Kidney (tissue), 14 donors: ENCODE measurements around the gene REEP3. TPM values are rescaled to one million over a fixed set of nuclear protein-coding genes. Genes with fewer than 3 reads are reported as not detected.

ENCODE experiments used
- DNase-seq, 5 donors: peaks; one replicate each; pipeline ENCODE4 v3.0.0-alpha.2; 2013 to 2020
- FAIRE-seq: peaks from 2 replicates; lab custom pipeline; 2012; peaks lifted over from hg19 to GRCh38; lab: Jason Lieb, UNC
- H3K27ac ChIP-seq, 2 donors: one replicate each; pipeline ENCODE4 v1.7.0; 2013; ENCODE audit warnings: low read depth in 2 of 2, low read length in 2 of 2, inconsistent platforms in 1 of 2
- H3K27me3 ChIP-seq: one replicate; pipeline ENCODE4 v1.7.1; 2013; ENCODE audit warnings: low read length, inconsistent platforms; ENCODE audit not compliant: control insufficient read depth, insufficient read depth
- H3K36me3 ChIP-seq, 3 donors: one replicate each; pipeline versions ENCODE4 v1.7.0 to v1.7.1; 2013; ENCODE audit warnings: low read length in 3 of 3, control low read depth in 1 of 3, inconsistent platforms in 1 of 3; ENCODE audit not compliant: insufficient read depth in 3 of 3, control insufficient read depth in 2 of 3
- H3K4me1 ChIP-seq, 3 donors: one replicate each; pipeline versions ENCODE4 v1.7.0 to v1.7.1; 2013; ENCODE audit warnings: low read length in 3 of 3, inconsistent platforms in 1 of 3, low read depth in 1 of 3; ENCODE audit not compliant: control insufficient read depth in 2 of 3, insufficient read depth in 2 of 3
- H3K4me3 ChIP-seq, 3 donors: one replicate each; pipeline versions ENCODE4 v1.7.0 to v1.8.1; 2013; ENCODE audit warnings: low read length in 3 of 3, control low read depth in 1 of 3, inconsistent platforms in 1 of 3
- H3K9ac ChIP-seq, 3 donors: one replicate each; pipeline versions ENCODE4 v1.7.0 to v1.7.1; 2013; ENCODE audit warnings: low read length in 3 of 3, control low read depth in 1 of 3, inconsistent platforms in 1 of 3
- H3K9me3 ChIP-seq, 3 donors: one replicate each; pipeline versions ENCODE4 v1.7.0 to v1.7.1; 2013; ENCODE audit warnings: low read length in 3 of 3, control low read depth in 1 of 3, inconsistent platforms in 1 of 3; ENCODE audit not compliant: control insufficient read depth in 2 of 3, insufficient read depth in 1 of 3
- intact Hi-C: fragments of 100-400 bp; cut with DNase I; formaldehyde crosslinking; loops from one replicate; pipeline ENCODE4 v1.11.1; 2022
- polyA plus RNA-seq: library from polyadenylated mRNA; stranded (reverse); fragments of 350-450 nt; fragmentation: Illumina TruSeq; extraction: RNeasy Lipid Tissue Mini Kit (QIAGEN cat#74804); gene quantifications from one replicate; pipeline ENCODE4 v1.2.3, GENCODE V29; 2014; ENCODE audit warnings: low read depth, low replicate concordance; ENCODE audit not compliant: insufficient read depth
- total RNA-seq: library from RNA; stranded (reverse); fragmentation: NEBNext Ultra II Directional; extraction: Animal tissue kit (Norgen Biotek cat#: 25700); gene quantifications from one replicate; pipeline ENCODE4 v1.2.1, GENCODE V29; 2021
- TF ChIP-seq, protein P1 (sequence below): IDR thresholded peaks from 3 replicates; pipeline ENCODE4 v1.5.1; 2012; ENCODE audit warnings: mild to moderate bottlenecking, moderate library complexity, borderline replicate concordance; ENCODE audit not compliant: insufficient read depth; ENCODE audit errors: extremely low read depth
- donor health status: control.
- donor health status: control.
- donor health status: control.
- donor health status: control.
- donor health status: control.
- donor health status: DM: yes; HTN: yes; CAD: no.
- donor health status: Normal renal cell carcinoma (clear cell type).

The REEP3 gene
- total and polyA plus RNA-seq, 2 donors from 2014 or later = 12.7 to 34.6 TPM

DNA sequence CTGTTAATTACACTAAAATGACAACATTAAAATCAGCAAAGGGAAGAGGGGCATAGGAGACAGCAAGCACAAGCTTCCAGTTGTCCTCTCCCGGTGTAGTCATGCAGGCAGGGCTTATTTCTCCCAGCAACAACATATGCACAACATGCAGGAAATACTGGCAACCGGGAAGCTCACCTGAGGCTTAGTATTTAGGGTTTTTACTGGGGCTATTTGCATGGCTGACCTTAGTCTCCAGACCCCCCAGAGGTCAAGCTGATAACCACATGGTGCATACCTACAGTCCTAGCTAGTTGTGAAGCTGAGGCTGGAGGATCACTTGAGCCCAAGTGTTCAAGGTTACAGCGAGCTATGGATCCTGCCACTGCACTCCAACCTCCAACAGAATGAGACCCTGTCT lies 42.6 kb upstream of the REEP3 start:
- Histone ChIP-seq H3K9ac (no peak overlapping the region), H3K4me1 (no peaks in the 10 kb centered on the region), H3K27ac (no peak overlapping the region), H3K36me3 (no peaks in the 10 kb centered on the region), H3K4me3 (no peak overlapping the region), H3K27me3 (no peaks in the 10 kb centered on the region), H3K9me3 (no peaks in the 10 kb centered on the region)
- DNase-seq (no peak), FAIRE-seq (no peak)
- TF ChIP-seq, protein P1, sequence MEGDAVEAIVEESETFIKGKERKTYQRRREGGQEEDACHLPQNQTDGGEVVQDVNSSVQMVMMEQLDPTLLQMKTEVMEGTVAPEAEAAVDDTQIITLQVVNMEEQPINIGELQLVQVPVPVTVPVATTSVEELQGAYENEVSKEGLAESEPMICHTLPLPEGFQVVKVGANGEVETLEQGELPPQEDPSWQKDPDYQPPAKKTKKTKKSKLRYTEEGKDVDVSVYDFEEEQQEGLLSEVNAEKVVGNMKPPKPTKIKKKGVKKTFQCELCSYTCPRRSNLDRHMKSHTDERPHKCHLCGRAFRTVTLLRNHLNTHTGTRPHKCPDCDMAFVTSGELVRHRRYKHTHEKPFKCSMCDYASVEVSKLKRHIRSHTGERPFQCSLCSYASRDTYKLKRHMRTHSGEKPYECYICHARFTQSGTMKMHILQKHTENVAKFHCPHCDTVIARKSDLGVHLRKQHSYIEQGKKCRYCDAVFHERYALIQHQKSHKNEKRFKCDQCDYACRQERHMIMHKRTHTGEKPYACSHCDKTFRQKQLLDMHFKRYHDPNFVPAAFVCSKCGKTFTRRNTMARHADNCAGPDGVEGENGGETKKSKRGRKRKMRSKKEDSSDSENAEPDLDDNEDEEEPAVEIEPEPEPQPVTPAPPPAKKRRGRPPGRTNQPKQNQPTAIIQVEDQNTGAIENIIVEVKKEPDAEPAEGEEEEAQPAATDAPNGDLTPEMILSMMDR = no peak
- intact Hi-C loops = no loop called here

DNA sequence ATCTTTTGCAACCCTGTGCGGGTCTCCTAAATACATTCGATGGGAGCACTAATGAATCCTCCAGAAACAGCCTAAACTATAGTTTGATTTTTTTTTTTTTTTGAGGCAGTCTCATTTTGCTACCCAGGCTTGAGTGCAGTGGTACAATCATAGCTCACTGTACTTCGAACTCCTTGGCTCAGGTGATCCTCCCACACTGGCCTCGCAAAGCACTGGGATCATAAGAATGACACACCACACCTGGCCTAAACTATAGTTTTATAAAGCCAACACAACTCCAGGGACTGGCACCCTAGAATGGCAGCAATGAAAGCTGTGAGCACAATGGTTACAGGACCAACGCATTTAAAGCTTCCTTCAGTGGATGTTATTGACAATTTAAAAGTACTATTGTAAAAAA lies 41.0 kb upstream of the REEP3 start:
- DNase-seq (no peak), FAIRE-seq (no peak)
- no peak overlapping the region for H3K9ac ChIP-seq
- intact Hi-C loops = no loop called here
- H3K27ac ChIP-seq = no peak overlapping the region
- H3K9me3 ChIP-seq = no peaks in the 10 kb centered on the region
- TF ChIP-seq, protein P1 = no peak
- no peak overlapping the region for H3K4me3 ChIP-seq
- H3K36me3 ChIP-seq = no peaks in the 10 kb centered on the region
- H3K27me3 ChIP-seq = no peaks in the 10 kb centered on the region
- H3K4me1 ChIP-seq = no peaks in the 10 kb centered on the region

DNA sequence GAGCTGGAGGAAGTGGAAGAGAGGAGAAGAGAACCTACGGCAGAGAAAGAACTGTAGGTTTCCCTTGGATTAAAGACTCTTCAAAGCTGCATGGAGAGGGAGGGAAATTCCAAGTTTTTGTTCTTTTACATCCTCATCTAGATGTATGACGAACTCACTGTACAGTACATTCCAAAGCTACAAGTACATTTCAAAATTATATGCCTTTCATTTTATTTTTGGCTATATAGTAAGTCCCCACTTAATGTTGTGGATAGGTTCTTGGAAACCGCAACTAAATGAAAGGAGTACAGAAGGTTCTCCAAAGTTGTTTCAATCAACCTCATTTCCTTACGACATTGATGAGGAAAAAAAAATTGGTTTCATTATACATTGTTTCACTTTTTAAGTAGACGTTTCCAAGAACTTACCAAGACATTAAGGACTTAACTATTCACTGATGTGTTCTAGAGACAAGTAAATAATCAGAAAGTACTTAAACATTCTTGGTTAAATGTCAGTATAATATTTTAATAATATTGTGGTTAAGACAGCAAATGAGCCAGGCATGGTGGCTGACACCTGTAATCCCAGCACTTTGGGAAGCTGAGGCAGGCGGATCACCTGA lies 39.3 kb upstream of the REEP3 start:
- Histone ChIP-seq H3K9me3 (no peaks in the 10 kb centered on the region), H3K27me3 (no peaks in the 10 kb centered on the region), H3K27ac (no peak overlapping the region), H3K4me3 (no peak overlapping the region), H3K36me3 (no peaks in the 10 kb centered on the region), H3K9ac (no peak overlapping the region), H3K4me1 (peaks cover 0 to 5% (median 2%) of the 10 kb centered on the region in 3 donors)
- DNase-seq (no peak), FAIRE-seq (no peak)
- intact Hi-C loops = no loop called here
- TF ChIP-seq, protein P1 = no peak

DNA sequence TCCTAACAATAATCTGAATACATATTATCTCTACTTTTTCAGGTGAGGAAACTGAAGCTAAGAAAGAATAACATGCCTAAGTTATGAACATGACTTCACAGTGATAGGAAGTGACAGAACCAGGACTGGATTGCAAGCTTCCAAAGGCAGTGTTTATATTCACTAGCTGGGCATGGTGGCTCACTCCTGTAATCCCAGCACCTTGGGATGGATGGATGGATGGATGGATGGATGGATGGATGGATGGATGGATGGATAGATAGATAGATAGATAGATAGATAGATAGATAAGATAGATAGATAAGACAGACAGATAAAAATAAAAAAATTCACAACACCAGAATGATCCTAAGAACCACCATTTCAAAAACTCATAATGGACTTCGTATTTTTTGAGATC lies 37.2 kb upstream of the REEP3 start:
- Histone ChIP-seq H3K27me3 (no peaks in the 10 kb centered on the region), H3K27ac (no peak overlapping the region), H3K9me3 (no peaks in the 10 kb centered on the region), H3K36me3 (no peaks in the 10 kb centered on the region), H3K4me1 (peaks cover 0 to 5% (median 2%) of the 10 kb centered on the region in 3 donors), H3K4me3 (no peak overlapping the region), H3K9ac (no peak overlapping the region)
- intact Hi-C loops = no loop called here
- FAIRE-seq (no peak), DNase-seq (no peak)
- TF ChIP-seq, protein P1 = no peak
